NCI-H146 (cell line): ENCODE data around the gene SORCS1.

Source experiments
- DNase-seq: peaks from one replicate; lab custom pipeline; 2025; lab: John Stamatoyannopoulos, UW

Gene SORCS1

GRCh38 chr10:107104026-107104652 lies 60.4 kb downstream of the SORCS1 start:
- DNase-seq, result no peak

DNA sequence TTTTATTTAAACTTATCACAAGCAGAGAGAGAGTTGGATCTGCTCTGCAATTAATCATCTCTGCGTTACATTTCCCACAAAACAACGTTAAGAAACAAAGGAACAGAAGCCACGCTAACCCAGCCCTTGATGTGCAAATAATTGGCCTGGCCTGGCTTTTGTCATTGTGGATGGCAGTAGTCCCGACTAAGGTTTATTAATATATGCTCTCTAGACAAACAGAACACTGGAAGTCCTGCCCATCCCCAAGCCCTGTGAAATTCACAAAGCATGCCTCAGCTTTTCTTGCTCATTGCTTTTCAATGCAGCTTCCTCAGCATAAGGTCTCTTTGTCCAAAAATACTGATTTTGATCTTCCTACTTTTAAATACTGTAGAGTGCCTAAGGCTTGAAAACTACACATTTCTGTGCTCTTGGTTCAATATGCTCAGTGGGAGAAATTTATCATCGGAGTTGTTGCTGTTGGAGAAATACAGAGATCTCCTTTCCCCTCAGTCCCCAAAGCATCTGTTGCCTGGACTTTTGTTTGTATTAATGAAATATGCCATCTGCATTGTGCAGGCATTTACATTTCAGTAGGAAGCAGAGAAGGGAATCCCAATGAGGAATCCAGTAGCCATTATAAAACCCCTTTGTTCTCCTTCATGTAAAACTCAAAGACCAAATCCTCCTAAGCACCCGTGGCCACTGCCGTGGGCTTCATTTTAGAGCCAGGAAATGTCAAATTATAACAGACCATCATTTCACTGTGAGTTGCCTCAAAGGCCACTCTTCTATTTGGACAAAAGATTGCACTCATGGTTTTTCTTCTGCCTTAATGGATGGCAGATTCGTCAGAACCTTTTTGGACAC lies 61.1 kb downstream of the SORCS1 start:
- no peak for DNase-seq

DNA sequence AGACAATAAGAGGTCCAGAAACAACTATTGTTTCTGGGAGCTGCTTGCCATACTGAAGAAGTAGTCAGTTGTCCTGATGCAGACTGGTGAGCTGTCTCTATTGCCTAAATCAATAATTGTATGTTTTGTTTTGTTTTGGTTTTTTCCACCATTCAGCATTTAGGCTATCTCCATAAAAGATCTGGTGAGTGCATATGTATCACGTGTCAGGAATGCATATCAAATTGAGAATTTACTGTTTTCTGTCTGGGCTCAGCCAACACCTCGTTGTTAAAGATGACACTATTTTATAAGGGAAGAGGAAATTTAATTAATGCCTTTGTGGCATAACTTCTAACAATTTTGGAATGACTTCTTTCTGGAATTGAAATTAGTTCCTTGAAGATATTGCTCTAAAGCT lies 66.2 kb downstream of the SORCS1 start:
- DNase-seq, result no peak

DNA sequence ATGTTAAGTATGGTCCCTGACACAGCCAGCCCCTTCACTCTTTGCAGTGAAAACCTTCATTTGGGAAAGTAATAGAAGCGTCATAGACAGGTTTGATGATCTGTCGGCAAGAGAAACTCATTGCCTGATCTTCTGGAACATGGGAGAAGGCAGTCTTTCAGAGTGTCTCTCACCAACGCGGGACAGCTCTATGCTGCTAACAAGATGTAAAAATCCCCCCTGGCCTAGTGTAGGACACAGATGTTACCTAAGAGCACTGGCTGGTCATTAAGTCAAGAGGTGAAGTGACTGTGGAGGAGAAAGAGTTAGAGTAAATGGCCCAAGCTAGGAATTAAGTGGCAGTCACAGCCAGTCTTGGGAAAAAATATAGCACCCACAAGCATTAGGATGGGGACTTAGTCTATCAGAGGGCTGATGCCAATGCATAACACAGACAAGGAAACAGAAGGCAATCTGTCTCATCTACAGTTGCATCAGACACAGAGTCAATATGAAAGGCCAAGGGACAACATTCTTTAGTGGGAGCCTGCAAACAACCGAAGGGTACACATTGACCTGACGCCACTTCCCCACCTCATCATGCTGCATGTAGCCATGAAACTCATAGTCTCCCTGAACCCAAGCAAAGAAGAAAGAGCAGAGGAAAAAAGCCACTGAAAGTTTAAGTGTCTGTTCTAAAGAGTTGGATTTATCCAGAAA lies 69.5 kb downstream of the SORCS1 start:
- DNase-seq, result no peak

- no peak for DNase-seq
Observed at GRCh38 chr10:107092321-107092720, 72.2 kb downstream of the SORCS1 start.

GRCh38 chr10:107091126-107091525 lies 73.4 kb downstream of the SORCS1 start:
- DNase-seq, result no peak

DNA sequence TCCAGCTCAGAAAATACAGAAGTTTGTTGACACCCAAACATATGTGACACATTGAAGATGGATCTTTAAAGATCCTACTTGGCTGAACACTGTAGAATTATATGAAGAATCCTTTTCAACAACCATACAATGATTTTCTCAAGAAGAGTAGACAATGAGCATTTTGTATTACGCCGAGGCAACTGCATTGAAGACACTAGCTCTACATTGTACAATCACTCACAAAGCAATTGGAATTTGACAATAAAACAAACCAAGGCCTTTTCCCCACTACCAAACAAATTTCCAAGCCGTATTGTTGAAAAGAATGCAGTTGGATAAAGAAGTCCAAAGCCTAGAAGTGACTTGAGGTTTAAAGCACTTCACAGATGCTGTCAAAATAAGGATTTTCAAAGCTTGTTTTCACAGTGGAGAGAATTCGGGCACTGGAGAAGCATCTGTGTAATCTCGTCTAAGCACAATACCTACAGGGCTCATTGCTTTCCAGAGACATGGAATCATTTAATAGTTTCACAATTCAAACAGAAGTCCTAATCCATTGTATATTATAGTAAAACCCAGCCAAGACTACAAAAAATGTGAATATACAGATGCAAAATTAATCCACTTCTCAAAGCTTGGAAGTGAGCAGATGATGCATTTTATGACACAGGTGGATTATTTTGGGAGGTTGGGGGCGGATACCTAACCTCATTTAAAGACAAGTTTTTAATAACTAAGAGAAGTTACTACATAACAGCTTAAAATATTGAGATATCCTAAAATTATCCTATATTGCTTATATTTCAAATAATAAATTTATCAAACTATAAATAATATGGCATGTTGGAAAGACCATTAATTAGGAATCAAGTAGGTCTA lies 78.6 kb downstream of the SORCS1 start:
- no peak for DNase-seq

DNA sequence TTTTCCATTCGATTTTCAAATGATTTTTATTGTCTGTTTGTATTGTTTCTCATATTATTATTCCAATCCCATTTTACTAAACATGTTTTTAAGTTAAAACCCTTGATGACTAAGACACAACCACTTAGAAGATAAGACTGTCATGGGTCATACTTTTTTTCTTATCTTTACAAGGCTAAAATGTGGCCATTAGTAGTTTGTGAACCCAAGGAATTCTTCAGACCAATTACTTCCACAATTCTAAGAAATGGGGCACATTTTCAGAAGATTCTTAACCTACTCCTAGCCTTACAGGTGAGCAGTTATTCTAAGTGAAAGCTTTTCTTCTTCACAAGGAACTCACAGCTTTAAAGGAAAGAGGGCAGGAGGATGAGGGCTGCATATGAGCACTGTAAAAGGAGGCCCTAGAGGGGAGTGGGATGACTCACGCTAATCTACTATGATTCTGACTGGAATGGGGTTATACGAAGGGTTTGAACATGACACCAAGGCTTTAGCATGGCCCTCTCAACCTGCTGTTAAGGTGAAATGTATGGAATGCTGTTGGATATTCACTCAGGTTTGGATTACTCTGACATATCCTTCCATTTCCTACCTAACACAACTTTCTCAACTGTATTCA lies 81.0 kb downstream of the SORCS1 start:
- no peak for DNase-seq

DNA sequence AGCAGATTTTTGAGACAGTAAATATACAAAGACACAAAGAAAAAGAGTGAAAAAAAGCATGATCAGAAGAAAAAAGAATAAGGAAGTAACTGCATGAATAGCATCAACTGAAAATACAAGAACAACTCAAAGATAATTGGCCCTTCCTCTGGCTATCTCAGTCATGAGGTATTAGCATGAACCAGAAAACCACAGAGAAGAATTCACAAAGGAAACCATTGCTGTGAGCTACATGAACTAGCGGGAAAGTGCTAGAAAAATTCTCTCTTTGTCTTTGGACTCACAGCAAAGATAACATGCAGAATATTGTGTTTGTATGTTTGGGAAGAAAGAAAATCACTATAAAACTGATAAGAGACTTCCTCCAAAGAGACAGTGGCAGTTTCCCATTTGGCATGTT lies 82.9 kb downstream of the SORCS1 start:
- DNase-seq, result no peak

DNA sequence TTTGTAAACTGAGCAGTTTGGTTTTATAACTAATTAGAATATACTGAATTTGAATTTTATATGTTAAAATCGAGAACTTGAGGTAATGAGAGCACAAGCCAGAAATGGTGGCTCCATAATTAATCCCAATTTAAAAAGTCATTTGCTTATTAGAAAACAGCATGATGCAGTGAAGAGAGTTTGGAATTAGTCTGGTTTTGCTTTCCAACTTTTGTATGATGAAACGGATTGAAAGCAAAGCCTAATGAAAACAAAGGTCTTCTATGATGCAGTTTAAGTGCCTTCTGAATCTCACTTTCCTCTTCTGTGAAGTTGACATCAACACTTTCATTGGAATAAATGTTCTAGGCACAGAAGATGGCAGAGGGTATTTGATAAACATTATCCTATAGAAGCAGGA lies 89.4 kb downstream of the SORCS1 start:
- no peak for DNase-seq

DNA sequence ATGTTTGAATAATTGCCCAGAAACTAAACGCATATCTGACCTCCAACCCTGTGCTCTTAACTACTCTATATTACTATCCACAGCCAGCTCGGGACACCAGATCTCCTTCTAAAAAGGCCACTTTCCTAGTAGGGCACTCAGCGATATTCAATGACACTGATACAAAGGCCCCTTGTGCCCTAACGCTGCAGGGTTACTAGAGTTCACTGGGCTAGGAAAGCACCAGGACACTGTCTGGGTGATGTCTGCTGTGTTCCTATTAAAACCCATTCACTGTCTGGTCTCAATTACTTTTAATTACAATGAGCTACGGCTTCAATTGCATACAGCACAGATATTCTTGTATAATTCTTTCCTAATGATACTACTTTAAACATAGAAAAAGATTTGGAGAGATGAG lies 91.7 kb downstream of the SORCS1 start:
- no peak for DNase-seq

DNA sequence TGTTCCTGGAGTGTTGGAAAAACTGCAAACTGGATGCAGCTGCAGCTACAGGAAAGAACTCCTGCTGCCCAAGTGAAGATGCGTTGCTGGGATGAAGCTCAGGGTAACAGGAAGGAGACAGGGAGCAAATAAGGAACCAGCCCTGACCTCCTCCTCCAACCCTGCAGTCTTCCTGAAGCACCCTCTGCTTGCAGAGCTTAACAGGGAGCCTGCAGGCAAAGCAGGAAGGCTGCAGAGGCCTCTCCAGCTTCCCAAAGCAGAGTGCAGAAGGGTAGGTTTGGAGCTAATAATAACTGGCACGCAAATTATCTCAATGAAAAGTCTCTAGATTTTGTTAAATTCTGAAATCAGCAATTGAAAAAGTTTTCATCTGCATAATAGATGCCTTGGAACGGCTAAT lies 92.5 kb downstream of the SORCS1 start:
- DNase-seq, result no peak

DNA sequence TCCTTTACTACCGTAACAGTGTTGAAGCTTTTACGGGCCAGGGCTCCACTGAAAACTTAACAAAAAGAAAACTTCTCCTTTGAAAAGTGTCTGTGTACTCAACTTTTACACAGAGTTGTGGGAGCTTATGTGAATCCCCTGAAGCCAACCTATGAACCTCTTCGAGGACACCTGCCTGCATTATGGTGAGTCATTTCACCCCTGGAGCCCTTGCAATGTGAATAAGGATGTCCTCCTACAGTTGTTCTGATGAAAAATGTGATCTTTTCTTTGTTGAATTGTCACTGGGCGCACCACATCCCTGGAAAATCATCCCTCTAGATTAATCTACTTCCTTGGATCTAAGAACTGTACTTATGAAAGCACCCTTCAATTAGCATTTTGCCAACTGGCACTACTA lies 93.2 kb downstream of the SORCS1 start:
- DNase-seq, result no peak

DNA sequence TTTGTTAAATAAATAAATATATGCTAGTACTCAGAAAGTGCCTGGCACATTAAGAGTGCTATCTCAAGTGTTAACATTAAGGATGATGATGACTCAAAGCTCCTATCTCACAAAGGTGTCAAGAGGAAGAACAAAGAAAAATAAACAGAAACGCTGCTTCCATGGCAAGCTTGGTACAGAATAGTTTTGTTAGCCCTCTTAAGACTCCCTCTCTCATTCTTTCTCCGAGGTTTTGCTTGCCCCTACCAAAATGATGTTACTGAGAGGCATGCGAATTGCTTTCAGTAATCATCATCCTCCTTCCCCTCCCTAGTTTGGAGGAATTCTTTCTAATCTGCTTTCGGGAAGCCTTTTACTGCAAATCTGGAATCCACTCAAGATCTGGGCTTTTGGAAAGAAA lies 96.7 kb downstream of the SORCS1 start:
- DNase-seq, result no peak

DNA sequence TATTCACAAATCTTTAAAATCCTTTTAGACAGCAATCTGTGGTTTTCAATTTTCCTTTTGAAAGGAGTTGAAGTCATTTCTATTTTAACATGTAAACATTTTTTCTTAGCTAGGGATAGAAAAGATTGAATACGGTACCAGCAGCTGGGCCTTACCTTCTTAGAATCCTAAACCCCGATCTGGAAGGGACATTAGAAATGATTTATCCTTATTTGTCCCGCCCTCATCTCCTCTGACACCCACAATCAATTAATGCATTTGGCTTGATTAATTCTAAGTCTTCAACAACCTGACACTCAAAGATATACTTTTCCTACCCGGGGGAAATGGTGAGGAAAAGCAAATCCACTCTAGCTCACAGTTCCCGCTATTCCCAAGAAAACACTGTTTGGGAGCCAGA lies 100.4 kb downstream of the SORCS1 start:
- DNase-seq, result no peak

DNA sequence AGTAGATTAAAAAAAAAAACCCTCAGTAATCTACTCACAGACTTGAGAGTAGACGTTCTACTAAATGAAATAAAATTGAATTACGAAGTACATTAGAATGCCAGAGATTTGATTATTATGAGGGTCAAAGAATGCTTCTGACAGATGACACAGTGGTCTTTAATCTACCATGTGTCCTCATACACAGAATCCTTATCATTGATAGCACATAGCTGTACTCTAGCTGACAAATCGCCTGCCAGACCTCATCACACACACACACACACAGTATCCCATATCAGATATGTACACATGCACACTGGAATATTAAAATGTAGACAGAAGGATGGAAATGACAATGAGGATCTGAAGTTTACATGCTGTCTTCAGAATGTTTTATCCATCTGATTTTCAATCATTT lies 104.6 kb downstream of the SORCS1 start:
- no peak for DNase-seq

GRCh38 chr10:107059068-107059804 lies 105.3 kb downstream of the SORCS1 start:
- no peak for DNase-seq

DNA sequence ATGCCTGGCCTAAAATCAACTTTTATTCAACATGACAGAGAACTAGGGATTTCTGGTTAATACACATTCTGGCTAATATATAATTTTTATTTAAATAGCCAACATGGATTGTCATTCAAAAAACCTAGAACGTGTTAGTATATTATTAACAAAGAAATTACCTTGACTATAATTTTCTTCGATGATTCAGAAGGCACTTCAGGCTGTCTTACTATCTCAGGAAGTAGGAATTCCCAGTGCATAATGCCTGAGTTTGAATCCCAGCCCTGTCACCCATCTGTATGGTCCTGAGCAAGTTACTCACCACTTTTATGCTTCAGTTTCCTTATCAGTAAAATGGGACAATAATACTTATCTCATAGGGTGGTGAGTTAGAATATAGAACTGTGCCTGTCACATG lies 106.2 kb downstream of the SORCS1 start:
- DNase-seq, result no peak

- no peak for DNase-seq
Observed at GRCh38 chr10:107056182-107056581, 108.3 kb downstream of the SORCS1 start.

- no peak for DNase-seq
Observed at GRCh38 chr10:107054469-107055156, 109.9 kb downstream of the SORCS1 start.
